PC-9 (cell line): ENCODE measurements around the gene POC5.

ENCODE experiments used
- EZH2 ChIP-seq: fragments of 200-600 bp; sonication (generic); IDR thresholded peaks from 2 replicates; pipeline ENCODE4 v1.8.0; 2017; ENCODE audit warnings: antibody characterized with exemption, low read depth
- TF ChIP-seq, protein P1 (sequence below): fragments of 200-600 bp; sonication (generic); conservative IDR thresholded peaks from 2 replicates; pipeline ENCODE4 v1.6.1; 2017; ENCODE audit warnings: mixed run types, antibody characterized with exemption, mild to moderate bottlenecking, moderate library complexity

DNA sequence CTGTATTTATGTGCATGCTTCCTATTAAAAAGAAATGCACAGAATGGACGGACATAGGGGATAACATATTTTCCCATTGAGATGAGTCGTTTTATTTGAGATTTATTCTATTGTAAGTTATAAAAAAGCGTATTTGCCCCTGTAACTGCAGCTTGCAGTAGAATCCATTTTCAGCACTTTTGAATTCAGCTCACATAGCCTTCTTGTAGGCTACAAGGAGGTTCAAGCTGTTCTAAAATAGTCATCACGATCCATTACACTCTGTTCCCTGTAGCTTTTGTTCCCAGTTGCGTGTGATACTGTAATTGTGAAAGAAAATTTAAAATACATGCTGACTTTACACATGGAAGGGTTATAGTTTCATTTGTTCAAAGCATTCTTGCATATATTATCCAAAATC lies 40.9 kb upstream of the POC5 start:
- TF ChIP-seq EZH2 = no peak
- TF ChIP-seq, protein P1, sequence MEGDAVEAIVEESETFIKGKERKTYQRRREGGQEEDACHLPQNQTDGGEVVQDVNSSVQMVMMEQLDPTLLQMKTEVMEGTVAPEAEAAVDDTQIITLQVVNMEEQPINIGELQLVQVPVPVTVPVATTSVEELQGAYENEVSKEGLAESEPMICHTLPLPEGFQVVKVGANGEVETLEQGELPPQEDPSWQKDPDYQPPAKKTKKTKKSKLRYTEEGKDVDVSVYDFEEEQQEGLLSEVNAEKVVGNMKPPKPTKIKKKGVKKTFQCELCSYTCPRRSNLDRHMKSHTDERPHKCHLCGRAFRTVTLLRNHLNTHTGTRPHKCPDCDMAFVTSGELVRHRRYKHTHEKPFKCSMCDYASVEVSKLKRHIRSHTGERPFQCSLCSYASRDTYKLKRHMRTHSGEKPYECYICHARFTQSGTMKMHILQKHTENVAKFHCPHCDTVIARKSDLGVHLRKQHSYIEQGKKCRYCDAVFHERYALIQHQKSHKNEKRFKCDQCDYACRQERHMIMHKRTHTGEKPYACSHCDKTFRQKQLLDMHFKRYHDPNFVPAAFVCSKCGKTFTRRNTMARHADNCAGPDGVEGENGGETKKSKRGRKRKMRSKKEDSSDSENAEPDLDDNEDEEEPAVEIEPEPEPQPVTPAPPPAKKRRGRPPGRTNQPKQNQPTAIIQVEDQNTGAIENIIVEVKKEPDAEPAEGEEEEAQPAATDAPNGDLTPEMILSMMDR = no peak
